ENCODE results near the gene CSKMT. TPM values are rescaled to one million over a fixed set of nuclear protein-coding genes. Genes with fewer than 3 reads are reported as not detected.
"Not testable (repeated sequence)": the region's sequence is repeated elsewhere in the genome, so short reads cannot be mapped to it uniquely, and the experiment has no call there.

Gene CSKMT
- total RNA-seq, 1 experiment from 2014 or later: 38.1 TPM

GRCh38 chr11:62648185-62648966, 16.7 kb upstream of the CSKMT start:
- Histone ChIP-seq H3K36me3 (replicated peaks; ENCODE audit: control insufficient read depth, insufficient read depth, low read length) (peaks cover 12% of the 10 kb centered on the region), H3K4me3 (ENCODE audit: insufficient read depth, low read depth, low read length) (no peak overlapping the region), H3K27me3 (ENCODE audit: control insufficient read depth, insufficient read depth, low read length) (no peaks in the 10 kb centered on the region)
- no peak for DNase-seq

DNA sequence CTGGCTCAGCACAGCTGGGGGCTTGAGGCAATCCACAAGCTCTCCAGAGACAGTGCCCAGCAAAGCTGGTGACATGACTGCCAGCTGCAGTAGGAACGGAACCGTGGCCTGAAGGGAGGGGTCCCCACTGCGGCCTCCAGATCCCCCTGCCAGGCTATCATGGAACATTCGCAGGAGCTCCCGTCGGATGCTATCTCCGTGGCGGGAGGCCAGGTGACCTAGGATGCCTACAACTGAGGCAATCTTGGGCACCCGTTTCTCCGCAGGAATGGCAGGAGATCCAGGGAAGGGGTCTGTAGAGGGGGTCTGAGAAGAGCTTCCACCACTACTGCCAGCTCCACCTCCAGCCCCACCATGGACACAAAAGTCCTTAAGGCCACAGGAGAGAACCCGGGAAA, 16.1 kb upstream of the CSKMT start:
- H3K4me3 ChIP-seq (ENCODE audit: insufficient read depth, low read depth, low read length): no peak overlapping the region
- H3K27me3 ChIP-seq (ENCODE audit: control insufficient read depth, insufficient read depth, low read length): no peaks in the 10 kb centered on the region
- DNase-seq: no peak
- H3K36me3 ChIP-seq (replicated peaks; ENCODE audit: control insufficient read depth, insufficient read depth, low read length): peaks cover 12% of the 10 kb centered on the region

- no peaks in the 10 kb centered on the region for H3K27me3 ChIP-seq (ENCODE audit: control insufficient read depth, insufficient read depth, low read length)
- no peak for DNase-seq
Observed at GRCh38 chr11:62649486-62649885, 15.6 kb upstream of the CSKMT start.

GRCh38 chr11:62650283-62650682, 14.8 kb upstream of the CSKMT start:
- not testable (repeated sequence) for DNase-seq; H3K27me3 ChIP-seq (ENCODE audit: control insufficient read depth, insufficient read depth, low read length); H3K4me3 ChIP-seq (ENCODE audit: insufficient read depth, low read depth, low read length); H3K36me3 ChIP-seq (replicated peaks; ENCODE audit: control insufficient read depth, insufficient read depth, low read length)

More at GRCh38 chr11:62649486-62649885, 15.6 kb upstream of the CSKMT start:
- H3K36me3 ChIP-seq (replicated peaks; ENCODE audit: control insufficient read depth, insufficient read depth, low read length): peaks cover 9% of the 10 kb centered on the region
- H3K4me3 ChIP-seq (ENCODE audit: insufficient read depth, low read depth, low read length): no peak overlapping the region

- no peak for DNase-seq
- Histone ChIP-seq H3K4me3 (ENCODE audit: insufficient read depth, low read depth, low read length) (peak overlapping the region; percentile 71), H3K36me3 (replicated peaks; ENCODE audit: control insufficient read depth, insufficient read depth, low read length) (peaks cover 8% of the 10 kb centered on the region), H3K27me3 (ENCODE audit: control insufficient read depth, insufficient read depth, low read length) (no peaks in the 10 kb centered on the region)
Observed at GRCh38 chr11:62652161-62653006, 12.7 kb upstream of the CSKMT start.

GRCh38 chr11:62654297-62654696, 10.8 kb upstream of the CSKMT start:
- DNase-seq: no peak
- Histone ChIP-seq H3K36me3 (replicated peaks; ENCODE audit: control insufficient read depth, insufficient read depth, low read length) (peaks cover 6% of the 10 kb centered on the region), H3K27me3 (ENCODE audit: control insufficient read depth, insufficient read depth, low read length) (no peaks in the 10 kb centered on the region), H3K4me3 (ENCODE audit: insufficient read depth, low read depth, low read length) (no peak overlapping the region)

DNA sequence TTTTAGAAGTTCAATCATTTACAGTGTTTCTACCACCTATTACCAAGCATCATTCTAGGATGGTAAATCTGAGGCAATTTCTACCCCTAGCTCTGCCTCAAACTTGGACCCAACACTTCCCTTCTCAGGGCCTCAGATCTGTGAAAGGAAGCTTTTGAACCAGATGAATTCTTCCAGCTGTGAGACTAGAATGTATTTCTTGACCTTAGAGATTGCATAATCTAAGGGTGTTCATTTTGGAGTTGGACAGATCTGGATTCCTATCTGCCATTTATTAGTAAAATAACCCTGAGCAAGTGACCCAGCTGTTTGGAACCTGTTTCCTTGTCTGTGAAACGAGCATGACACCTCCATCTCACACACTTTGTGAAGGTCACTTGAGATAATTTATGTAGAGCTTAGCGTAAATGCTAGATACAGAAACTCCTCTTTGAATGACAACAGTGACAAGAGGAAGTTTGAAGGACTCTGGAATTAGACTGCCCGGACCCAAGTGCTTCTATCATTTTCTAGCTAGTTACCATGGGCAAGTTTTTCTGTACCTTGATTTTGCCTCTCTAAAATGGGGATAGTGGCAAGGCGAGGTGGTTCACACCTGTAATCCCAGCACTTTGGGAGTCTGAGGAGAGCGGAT, 8.2 kb upstream of the CSKMT start:
- DNase-seq: no peak
- H3K27me3 ChIP-seq (ENCODE audit: control insufficient read depth, insufficient read depth, low read length): no peaks in the 10 kb centered on the region
- H3K36me3 ChIP-seq (replicated peaks; ENCODE audit: control insufficient read depth, insufficient read depth, low read length): no peaks in the 10 kb centered on the region
- H3K4me3 ChIP-seq (ENCODE audit: insufficient read depth, low read depth, low read length): no peak overlapping the region

DNA sequence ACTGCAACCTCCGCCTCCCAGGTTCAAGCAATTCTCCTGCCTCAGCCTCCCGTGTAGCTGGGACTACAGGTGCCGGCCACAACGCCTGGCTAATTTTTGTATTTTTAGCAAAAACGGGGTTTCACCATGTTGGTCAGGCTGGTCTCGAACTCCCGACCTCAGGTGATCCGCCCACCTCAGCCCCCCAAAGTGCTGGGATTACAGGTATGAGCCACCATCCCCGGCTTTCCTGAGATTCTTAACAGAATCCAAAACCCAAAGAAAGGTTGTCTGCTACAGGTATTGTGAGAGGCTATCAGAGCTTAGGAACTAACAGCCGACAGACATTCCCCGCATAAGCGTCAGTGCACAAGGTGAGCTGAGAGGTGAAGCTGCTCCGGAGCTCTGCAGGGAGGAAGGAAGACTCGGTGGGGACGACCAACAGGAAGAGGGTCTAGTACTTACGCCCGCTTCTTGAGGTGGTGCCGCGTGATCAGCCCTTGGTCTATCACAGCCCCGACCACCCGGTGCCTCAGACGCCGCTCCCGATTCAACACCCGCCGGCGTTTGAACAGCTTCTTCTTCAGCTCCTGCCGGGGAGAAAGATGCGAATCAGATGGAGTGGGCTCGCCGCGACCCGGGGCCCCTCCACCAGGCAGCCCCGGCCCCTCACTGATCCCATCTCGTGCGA, 572 bp upstream of the CSKMT start:
- DNase-seq: peak; percentile 88

DNA sequence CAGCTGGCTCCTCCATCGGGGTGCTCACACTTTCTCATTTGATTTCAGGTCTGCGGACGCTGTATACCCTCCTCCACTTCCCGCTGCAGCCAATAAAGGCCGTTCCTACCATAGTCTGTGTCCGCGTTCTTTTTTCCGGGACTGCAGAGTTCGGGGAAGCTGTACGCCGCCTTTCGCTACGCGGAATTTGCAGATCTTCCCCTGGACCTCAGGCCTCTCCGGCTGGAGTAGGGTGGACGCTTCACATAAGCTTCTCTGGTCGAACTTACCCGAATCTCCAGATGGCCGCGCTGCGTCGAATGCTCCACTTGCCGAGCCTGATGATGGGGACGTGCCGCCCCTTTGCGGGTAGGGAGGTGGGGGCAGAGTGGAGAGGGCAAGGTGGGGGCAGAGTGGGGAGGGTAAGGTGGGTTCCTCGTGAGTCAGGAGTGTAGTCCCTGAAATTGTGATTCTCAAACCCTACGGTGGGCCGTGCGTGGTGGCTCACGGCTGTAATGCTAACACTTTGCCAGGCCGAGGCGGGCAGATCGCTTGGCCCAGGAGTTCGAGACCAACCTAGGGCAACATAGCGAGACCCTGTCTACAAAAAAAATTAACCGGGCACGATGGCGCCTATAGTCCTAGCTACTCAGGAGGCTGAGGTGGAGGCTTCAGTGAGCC, 617 bp downstream of the CSKMT start:
- Histone ChIP-seq H3K4me3 (ENCODE audit: insufficient read depth, low read depth, low read length) (peak overlapping the region; percentile 79), H3K27me3 (ENCODE audit: control insufficient read depth, insufficient read depth, low read length) (no peaks in the 10 kb centered on the region), H3K36me3 (replicated peaks; ENCODE audit: control insufficient read depth, insufficient read depth, low read length) (peaks cover 20% of the 10 kb centered on the region)
- peak; percentile 59 for DNase-seq

More for the DNA sequence above, 572 bp upstream of the CSKMT start:
- Histone ChIP-seq H3K36me3 (replicated peaks; ENCODE audit: control insufficient read depth, insufficient read depth, low read length) (peaks cover 20% of the 10 kb centered on the region), H3K27me3 (ENCODE audit: control insufficient read depth, insufficient read depth, low read length) (no peaks in the 10 kb centered on the region), H3K4me3 (ENCODE audit: insufficient read depth, low read depth, low read length) (peak overlapping the region; percentile 79)

DNA sequence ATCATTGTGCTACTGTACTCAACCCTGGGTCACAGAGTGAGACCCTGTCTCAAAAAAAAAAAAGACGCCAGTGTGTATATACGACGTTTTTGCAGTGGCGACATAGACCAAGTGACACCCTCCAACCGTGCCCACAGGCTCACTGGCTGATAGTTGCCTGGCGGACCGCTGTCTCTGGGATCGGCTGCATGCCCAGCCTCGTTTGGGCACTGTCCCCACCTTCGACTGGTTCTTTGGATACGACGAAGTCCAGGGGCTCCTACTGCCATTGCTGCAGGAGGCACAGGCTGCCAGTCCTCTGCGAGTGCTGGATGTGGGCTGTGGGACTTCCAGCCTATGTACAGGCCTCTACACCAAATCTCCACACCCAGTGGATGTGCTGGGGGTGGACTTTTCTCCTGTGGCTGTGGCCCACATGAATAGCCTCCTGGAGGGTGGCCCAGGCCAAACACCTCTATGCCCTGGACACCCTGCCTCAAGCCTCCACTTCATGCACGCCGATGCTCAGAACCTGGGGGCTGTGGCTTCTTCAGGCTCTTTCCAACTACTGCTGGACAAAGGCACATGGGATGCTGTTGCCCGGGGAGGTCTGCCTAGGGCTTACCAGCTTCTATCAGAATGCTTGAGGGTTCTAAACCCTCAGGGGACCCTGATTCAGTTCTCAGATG, 1.3 kb downstream of the CSKMT start:
- H3K4me3 ChIP-seq (ENCODE audit: insufficient read depth, low read depth, low read length): peak overlapping the region; percentile 79
- DNase-seq: peak; percentile 46

DNA sequence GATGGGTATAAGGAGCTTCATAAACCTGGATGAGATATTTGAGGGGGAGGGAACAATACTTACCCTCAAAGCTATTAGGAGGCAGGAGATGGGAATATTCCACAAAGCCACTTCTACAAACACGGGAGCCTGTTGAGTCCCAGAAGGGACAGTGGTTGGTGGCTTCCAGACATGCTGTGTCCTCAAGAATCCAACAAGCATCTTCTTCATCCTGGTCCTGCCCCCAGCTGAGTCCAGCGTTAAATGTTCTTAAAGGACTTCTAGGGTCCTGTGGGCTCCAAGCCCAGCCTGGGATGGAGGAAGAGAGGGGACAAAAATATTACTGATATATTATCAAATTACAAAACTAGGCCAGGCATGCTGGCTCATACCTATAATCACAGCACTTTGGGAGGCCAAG, 2.3 kb downstream of the CSKMT start:
- H3K4me3 ChIP-seq (ENCODE audit: insufficient read depth, low read depth, low read length): no peak overlapping the region; the same call in 1 of the 2 replicates
- no peak for DNase-seq
- no peaks in the 10 kb centered on the region for H3K27me3 ChIP-seq (ENCODE audit: control insufficient read depth, insufficient read depth, low read length)
- H3K36me3 ChIP-seq (replicated peaks; ENCODE audit: control insufficient read depth, insufficient read depth, low read length): peaks cover 20% of the 10 kb centered on the region

More for the DNA sequence above, 1.3 kb downstream of the CSKMT start:
- Histone ChIP-seq H3K27me3 (ENCODE audit: control insufficient read depth, insufficient read depth, low read length) (no peaks in the 10 kb centered on the region), H3K36me3 (replicated peaks; ENCODE audit: control insufficient read depth, insufficient read depth, low read length) (peaks cover 20% of the 10 kb centered on the region)

DNA sequence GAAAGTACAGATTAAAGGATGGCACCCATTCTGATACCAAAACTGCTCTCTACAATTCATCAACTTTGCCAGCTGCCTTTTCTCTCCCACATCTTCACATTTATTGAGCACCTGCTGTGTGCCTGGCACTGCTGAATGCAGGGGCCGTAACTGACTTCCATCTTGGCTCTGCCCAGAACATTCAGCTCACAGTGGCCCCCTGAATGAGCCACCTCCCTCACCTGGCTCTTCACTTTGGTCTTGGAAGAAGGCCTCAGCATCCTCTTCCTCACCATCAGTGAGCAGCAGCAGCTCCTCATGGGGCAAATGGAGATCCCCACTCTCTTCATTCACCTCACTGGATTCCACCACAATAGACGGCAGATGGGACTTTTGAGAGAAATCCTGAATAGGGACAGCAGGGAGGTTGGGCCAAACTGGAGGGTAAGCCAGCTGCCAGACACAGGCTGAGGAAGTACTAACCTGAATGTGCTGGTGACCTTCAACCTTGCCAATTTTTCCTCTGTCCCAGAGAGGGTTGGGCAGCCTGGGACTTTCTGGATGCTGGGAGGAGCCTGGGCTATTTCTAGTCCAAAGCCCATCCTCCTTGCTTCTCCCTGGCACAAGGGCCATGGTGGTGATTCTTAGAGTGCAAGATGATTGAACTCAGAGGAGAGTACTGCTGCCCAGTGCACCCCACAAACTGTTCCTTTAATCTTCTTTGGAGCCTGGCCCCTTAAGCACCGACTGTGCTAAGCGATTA, 4.5 kb downstream of the CSKMT start:
- DNase-seq: peak; percentile 59
- H3K27me3 ChIP-seq (ENCODE audit: control insufficient read depth, insufficient read depth, low read length): no peaks in the 10 kb centered on the region
- H3K4me3 ChIP-seq (ENCODE audit: insufficient read depth, low read depth, low read length): no peak overlapping the region
- H3K36me3 ChIP-seq (replicated peaks; ENCODE audit: control insufficient read depth, insufficient read depth, low read length): peaks cover 17% of the 10 kb centered on the region

DNA sequence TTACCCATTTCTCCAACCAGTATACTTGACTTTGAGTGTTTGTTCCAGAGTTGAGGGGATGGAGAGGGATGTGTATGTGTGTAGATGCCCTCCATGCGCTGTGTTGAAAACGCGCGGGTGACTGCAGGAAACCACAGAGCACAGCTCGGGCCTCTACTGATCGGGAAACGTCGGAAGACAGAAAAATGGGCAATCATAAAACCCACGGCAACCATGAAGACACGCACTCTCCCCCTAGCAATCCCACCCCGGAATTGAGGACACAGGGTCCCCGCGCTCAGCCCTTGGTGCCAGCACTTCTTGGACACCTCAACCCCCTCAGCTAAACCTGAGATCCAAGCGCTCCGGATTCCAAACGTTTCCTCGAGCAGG, 6.1 kb downstream of the CSKMT start:
- DNase-seq: no peak
- Histone ChIP-seq H3K27me3 (ENCODE audit: control insufficient read depth, insufficient read depth, low read length) (no peaks in the 10 kb centered on the region), H3K4me3 (ENCODE audit: insufficient read depth, low read depth, low read length) (peak overlapping the region; percentile 92), H3K36me3 (replicated peaks; ENCODE audit: control insufficient read depth, insufficient read depth, low read length) (peaks cover 16% of the 10 kb centered on the region)

Measured in H7 (cell line).